ENCODE measurements around the gene DOK7.

Gene DOK7

GRCh38 chr4:3478446-3479357 is 15.6 kb downstream of the DOK7 start:
- H3K4me3 ChIP-seq (ENCODE audit: low read depth, low read length): no peak overlapping the region
- TF ChIP-seq CTCF (IDR thresholded peaks at IDR 0.05; ENCODE audit: borderline replicate concordance, insufficient read depth, low read depth, low read length): no peak

GRCh38 chr4:3479358-3480101 is 16.4 kb downstream of the DOK7 start:
- TF ChIP-seq CTCF (IDR thresholded peaks at IDR 0.05; ENCODE audit: borderline replicate concordance, insufficient read depth, low read depth, low read length): no peak
- H3K4me3 ChIP-seq (ENCODE audit: low read depth, low read length): no peak overlapping the region

GRCh38 chr4:3480528-3481112 is 17.5 kb downstream of the DOK7 start:
- no peak overlapping the region for H3K4me3 ChIP-seq (ENCODE audit: low read depth, low read length)

GRCh38 chr4:3481113-3481531 is 18.0 kb downstream of the DOK7 start:
- TF ChIP-seq CTCF (IDR thresholded peaks at IDR 0.05; ENCODE audit: borderline replicate concordance, insufficient read depth, low read depth, low read length): no peak
- H3K4me3 ChIP-seq (ENCODE audit: low read depth, low read length): no peak overlapping the region

More at GRCh38 chr4:3480528-3481112, 17.5 kb downstream of the DOK7 start:
- TF ChIP-seq CTCF (IDR thresholded peaks at IDR 0.05; ENCODE audit: borderline replicate concordance, insufficient read depth, low read depth, low read length): peak; percentile 99

GRCh38 chr4:3481783-3482393 is 18.8 kb downstream of the DOK7 start:
- H3K4me3 ChIP-seq (ENCODE audit: low read depth, low read length): no peak overlapping the region
- TF ChIP-seq CTCF (IDR thresholded peaks at IDR 0.05; ENCODE audit: borderline replicate concordance, insufficient read depth, low read depth, low read length): no peak

- no peak overlapping the region for H3K4me3 ChIP-seq (ENCODE audit: low read depth, low read length)
These were observed 19.6 kb downstream of the DOK7 start for GRCh38 chr4:3482707-3483106.

More at GRCh38 chr4:3482707-3483106, 19.6 kb downstream of the DOK7 start:
- TF ChIP-seq CTCF (IDR thresholded peaks at IDR 0.05; ENCODE audit: borderline replicate concordance, insufficient read depth, low read depth, low read length): no peak

Measured in GM12875 (cell line).